Activated CD4-positive, alpha-beta T cell treated with anti-CD3 and anti-CD28 coated beads, Interleukin-2, amount 50 U/mL, for 48 hours (primary cell): ENCODE results near the gene ADPRHL1.
"Not testable (repeated sequence)": the region's sequence is repeated elsewhere in the genome, so short reads cannot be mapped to it uniquely, and the experiment has no call there.

ENCODE experiments used
- DNase-seq, 2 experiments: peaks; one replicate each; pipeline ENCODE4 v3.0.0-alpha.2; 2020

The ADPRHL1 gene

GRCh38 chr13:113477724-113478123 is 24.4 kb upstream of the ADPRHL1 start:
- DNase-seq, result no peak

- no peak for DNase-seq
Measured at GRCh38 chr13:113476811-113477210, 23.5 kb upstream of the ADPRHL1 start.

GRCh38 chr13:113475911-113476310 is 22.6 kb upstream of the ADPRHL1 start:
- DNase-seq, result no peak

- DNase-seq, result no peak
Measured at GRCh38 chr13:113475280-113475679, 22.0 kb upstream of the ADPRHL1 start.

- no peak for DNase-seq
Measured at GRCh38 chr13:113474179-113474578, 20.9 kb upstream of the ADPRHL1 start.

DNA sequence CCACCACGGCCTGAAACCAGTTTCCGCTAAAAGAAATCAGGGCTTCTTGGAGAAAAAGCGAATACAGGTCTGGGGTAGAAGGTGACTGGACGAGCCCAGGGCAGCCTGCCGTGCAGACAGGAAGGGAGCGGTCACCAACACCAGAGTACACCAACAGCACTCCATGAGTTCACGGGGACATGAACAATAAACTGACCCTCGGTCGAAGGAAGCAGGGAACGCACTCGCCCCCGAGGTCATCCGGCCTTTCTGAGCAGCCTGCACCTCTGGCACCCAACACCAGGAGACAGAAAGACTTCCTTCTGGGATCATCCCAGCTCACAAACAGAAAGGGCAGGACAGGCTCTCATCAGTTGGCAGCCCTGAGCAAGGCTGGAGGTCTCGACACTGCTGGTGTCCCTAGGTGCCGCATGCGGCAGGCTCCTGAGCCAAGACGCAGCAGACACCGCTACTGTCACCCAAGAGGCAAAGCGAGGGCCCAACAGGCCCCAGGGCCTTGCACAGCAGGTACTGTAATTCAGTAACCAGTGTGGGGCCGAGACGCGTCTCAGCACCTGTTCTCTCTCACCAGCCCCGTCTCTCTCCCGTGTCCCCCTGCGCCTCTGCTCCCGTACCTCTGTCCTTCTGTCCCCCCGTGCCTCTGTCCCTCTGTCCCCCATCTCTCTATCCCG is 19.2 kb upstream of the ADPRHL1 start:
- DNase-seq, result no peak

GRCh38 chr13:113471844-113472243 is 18.6 kb upstream of the ADPRHL1 start:
- no peak for DNase-seq

DNA sequence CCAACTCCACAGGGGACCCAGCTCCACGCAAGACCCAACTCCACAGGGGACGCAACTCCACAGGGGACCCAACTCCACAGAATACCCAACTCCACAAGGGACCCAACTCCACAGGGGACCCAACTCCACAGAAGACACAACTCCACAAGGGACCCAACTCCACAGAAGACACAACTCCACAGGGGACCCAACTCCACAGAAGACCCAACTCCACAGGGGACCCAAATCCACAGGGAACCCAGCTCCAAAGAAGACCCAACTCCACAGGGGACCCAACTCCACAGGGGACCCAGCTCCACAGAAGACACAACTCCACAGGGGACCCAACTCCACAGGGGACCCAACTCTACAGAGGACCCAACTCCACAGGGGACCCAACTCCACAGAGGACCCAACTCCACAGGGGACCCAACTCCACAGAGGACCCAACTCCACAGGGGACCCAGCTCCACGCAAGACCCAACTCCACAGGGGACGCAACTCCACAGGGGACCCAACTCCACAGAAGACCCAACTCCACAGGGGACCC is 17.4 kb upstream of the ADPRHL1 start:
- DNase-seq, result not testable (repeated sequence)

- DNase-seq, result no peak
Measured at GRCh38 chr13:113470073-113470472, 16.8 kb upstream of the ADPRHL1 start.

DNA sequence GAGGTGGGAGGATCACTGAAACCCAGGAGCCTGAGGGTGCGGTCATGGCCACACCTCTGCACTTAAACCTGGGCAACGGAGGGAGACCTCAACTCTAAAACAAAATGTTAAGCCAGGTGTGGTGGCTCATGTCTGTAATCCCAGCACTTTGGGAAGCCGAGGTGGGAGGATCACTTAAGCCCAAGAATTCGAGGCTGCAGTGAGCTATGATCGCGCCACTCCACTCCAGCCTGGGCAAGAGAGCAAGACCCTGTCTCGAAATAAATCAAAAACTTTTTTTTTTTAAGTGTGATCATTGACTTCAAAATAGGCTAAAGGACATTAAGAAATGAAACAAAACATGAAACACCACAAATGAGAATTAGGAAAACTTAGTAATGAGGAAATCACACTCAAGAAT is 16.3 kb upstream of the ADPRHL1 start:
- no peak for DNase-seq

DNA sequence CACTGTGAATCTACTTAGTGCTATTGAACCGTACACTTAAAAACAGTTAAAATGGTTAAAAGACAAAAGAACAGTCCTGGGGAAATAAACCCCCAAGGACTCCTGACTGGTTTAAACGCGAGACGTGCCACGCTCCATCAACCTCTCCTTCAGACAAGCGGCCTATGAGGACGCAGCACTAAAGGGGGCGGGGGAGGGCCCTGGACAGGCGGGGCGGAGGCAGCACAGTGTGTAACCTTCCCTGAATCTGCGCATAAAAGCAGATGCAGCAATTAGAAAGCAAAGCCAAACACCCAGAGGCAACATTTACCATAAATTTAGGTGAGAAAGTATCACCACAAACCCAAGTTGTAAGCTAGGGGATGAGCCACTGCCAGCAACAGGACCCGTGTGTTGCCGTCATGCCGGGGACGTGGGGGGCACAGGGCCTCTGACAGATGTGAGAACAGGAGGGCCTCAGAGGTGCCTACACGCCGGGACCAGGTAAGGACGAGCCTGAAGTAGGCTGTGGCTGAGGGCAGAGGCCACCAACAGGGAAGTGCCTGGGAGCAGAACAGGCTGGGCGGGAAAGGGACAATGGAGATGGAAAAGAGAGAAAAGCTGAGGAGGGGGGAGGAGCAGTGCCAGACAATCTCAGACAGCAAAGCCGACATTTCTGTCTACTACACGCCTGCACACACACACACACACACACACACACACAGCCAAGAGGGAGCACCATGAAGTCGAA is 15.3 kb upstream of the ADPRHL1 start:
- DNase-seq, result no peak

DNA sequence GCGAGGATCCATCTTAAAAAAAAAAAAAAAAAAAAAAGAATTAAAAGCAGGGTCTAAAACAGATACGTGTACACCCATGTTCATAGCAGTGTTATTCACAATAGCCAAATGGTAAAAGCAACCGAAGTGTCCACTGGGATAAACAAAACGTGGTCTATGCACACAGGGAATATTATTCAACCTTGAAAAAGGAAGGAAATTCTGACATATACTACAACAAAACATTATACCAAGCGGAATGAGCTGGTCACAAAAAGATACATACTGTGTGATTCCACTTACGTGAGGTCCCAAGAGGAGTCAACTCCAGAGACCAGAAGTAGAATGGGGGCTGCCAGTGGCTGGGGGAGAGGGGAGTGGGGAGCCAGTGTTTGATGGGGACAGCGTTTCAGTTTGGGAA is 14.7 kb upstream of the ADPRHL1 start:
- no peak for DNase-seq

GRCh38 chr13:113466383-113466782 is 13.1 kb upstream of the ADPRHL1 start:
- DNase-seq, result no peak

DNA sequence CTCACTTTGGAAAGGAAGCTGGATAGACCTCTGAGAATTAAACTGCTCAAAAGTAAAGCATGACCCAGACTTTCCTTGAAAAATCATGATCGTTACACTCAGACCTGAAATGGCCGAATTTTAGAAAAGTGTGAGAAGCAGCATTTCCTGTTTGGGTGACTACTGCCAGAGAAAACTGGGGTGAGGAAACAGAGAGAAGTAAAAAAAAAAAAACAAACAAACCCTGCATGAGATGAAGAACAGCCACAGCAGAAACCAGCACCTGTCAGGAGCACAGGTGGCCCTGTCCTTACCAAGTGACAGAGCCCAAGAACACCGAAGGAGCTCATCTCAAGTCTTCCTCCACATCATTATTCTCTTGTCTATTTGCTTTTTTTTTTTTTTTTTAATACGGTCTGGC is 12.0 kb upstream of the ADPRHL1 start:
- DNase-seq, result no peak

GRCh38 chr13:113464476-113464875 is 11.2 kb upstream of the ADPRHL1 start:
- DNase-seq, result no peak

DNA sequence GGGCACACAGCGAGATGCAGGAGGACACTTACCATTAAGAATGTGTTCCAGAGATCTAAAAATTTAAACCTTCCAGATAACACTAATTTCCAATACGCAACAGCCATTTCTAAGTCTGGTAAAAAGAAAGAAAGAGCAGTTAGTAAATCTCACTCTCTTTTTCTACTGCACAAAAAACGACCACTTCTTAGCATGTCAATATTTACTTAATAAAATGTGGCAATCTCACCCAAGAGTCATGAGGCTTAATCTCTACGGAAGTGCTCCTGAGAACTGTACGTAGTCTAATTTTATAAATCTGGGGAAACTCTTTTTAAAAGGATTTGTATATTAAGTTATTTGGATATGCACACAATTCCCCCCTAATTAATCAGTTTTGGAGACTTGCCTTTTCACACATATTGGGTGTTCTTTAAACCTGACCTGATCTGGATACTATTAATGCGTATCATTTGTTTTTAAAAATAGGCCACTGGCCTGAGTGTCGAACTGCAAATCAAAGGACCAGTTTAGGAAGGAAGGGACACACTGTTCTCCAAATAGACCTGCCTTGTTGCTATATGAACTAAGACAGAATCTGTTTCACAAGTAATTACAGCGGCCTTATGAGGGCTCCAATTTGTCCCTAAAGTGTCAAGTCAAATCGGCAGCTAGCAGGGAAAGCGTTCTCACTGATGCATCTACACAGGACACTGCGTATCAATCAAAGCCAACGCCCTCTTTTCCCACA is 7.9 kb upstream of the ADPRHL1 start:
- DNase-seq, result no peak

DNA sequence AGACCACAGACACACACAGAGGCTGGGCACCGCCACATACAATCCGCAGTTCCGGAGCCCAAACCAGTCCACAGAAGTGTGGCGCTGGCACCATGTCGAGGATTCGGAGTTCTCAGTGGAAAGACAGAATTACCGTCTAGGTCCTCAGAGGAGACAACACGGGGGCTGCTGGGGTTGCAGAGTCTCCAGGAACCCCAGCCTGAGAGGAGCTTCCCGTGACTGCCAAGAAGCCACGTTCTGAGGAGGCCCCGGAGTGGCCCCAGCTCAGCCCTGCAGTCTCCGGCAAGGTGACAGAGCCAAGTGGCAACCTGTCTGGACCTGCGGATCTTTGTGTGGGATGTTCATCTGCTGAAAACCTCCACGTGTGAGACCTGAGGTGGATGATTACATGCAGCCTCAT is 7.3 kb upstream of the ADPRHL1 start:
- DNase-seq, result no peak

DNA sequence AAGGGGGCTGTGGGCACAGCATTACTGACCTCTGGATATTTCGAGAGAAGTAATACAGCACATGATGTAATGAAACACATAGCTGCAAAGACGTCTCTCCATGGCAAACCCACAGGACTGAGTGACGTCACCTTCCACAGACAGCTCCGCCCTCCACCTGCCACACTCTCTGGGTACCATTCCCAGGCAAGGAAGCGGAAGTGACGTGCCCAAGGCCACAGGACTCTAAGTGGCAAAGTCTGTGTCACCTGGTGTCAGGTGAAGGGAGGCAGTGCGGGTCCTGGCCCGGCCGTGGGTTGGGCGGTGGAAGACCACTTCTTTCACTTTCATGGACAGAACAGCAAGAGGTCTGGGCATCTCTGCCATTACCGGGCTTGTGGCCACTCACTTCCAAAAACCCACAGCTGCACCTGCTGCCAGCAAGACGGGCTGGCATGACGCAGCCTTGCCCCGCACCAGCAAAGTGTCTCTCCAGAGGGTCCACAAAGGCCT is 6.8 kb upstream of the ADPRHL1 start:
- no peak for DNase-seq

DNA sequence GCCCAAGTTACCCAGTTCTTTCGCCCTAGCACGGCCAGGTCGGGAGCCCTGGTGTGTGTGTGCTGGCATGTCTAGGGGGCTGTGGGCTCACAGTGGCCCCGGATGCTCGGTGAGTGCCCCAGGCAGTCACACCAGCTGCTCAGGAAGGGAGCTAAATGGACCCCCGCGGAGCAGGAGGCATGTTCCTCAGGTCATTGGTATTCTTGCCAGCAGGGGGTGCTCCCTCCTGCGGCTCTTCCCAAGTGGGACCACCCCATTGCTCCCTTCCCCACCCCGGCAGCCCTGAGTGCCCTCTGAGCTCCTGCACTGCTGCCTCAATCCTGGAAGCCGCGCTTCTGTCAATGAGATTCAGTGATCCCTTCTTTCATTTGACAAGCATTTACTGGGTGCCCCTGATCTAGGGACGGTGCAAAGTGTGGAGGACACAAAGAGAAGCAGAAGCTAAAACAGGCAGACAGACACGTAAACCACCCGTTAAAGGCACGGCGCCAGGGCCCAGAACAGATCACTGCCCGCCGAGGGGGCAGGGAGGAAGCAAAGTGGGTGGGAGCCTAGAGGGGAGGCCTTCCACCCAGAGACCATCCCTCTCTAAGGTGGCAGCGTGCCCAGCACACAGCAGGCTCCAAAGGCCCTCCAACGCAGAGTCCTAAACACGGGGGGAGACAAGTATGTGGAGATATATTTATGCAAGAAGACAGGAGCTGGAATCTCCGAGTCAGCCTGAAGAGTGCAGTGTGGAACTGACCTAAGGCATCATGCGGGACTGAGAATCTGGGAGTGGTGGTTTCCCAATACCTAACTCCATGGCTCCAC is 5.2 kb upstream of the ADPRHL1 start:
- no peak for DNase-seq

- DNase-seq, result no peak
Measured at GRCh38 chr13:113457510-113457909, 4.2 kb upstream of the ADPRHL1 start.

DNA sequence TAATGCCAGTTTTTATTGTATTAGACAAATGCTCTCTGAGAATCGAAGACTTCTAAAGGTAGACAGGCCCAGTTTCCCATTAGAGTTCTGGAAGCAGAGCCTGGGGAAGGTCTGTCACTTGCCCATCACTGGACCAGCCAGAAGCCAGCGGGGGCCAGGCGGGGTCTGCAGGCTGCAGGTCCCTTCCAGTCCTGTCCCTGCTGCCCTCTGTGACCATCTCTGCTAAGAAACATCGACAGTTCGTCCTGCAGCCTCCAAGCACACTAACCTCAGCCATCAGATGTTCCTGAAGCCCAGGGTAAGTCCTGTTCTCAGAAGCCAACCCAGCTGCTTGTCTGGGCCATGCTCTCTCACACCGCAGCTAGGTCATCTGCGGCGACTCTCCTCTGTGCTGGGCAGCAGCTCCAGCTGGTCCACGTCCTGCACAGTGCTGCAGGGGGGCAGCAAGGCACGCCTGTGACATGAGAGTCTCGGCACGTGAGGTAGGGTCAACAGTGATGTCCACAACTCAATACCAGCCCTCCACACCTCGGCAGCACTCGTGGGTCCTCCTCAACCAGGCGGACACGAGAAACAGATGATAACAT is 2.9 kb upstream of the ADPRHL1 start:
- no peak for DNase-seq

DNA sequence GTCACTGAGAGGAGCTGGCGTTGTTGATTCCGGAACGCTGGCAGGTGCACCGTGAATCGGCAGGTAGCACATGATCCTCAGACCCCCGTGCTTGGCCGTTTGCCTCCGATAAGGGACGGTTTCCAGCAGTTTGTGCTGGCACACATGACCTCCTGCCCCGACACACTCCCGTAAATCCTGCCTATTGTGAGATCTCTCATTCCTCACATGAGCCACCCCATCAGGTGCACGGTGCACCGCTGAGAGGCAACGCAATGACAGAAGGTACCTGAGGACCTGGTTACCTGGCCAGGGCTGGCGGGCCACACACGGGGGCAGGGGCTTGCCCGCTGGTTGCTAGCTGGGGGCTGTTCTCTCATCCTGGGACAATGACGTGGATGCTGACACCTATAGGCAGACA is 2.1 kb upstream of the ADPRHL1 start:
- DNase-seq, result no peak
